LNCaP clone FGC (cell line): Measurements from ENCODE around the gene NFIC.

ENCODE experiments used
- DNase-seq: peaks from one replicate; pipeline ENCODE4 v3.0.0-alpha.2; 2011; ENCODE audit warnings: low read depth
- H3K4me3 ChIP-seq: 2 replicates; pipeline ENCODE4 v1.5.1; 2011; ENCODE audit warnings: mild to moderate bottlenecking, low read depth, low read length, control low read depth
- CTCF ChIP-seq: IDR thresholded peaks from 2 replicates; pipeline ENCODE4 v1.5.1; 2012; ENCODE audit warnings: mild to moderate bottlenecking; ENCODE audit not compliant: control insufficient read depth, insufficient read depth; ENCODE audit errors: extremely low read depth

NFIC gene

GRCh38 chr19:3509566-3509989, 143.2 kb downstream of the NFIC start:
- TF ChIP-seq CTCF: no peak

GRCh38 chr19:3510727-3511126, 144.3 kb downstream of the NFIC start:
- DNase-seq: no peak
- TF ChIP-seq CTCF: no peak
- H3K4me3 ChIP-seq: no peak overlapping the region

More at GRCh38 chr19:3509566-3509989, 143.2 kb downstream of the NFIC start:
- no peak for DNase-seq
- no peak overlapping the region for H3K4me3 ChIP-seq

- TF ChIP-seq CTCF: no peak
- no peak overlapping the region for H3K4me3 ChIP-seq
- DNase-seq: no peak
These were observed 145.3 kb downstream of the NFIC start for GRCh38 chr19:3511506-3512251.

- TF ChIP-seq CTCF: no peak
- no peak overlapping the region for H3K4me3 ChIP-seq
- no peak for DNase-seq
These were observed 146.3 kb downstream of the NFIC start for GRCh38 chr19:3512562-3513228.

- DNase-seq: no peak
- H3K4me3 ChIP-seq: no peak overlapping the region
- TF ChIP-seq CTCF: no peak
These were observed 147.1 kb downstream of the NFIC start for GRCh38 chr19:3513229-3514140.

- DNase-seq: no peak
- TF ChIP-seq CTCF: no peak
- no peak overlapping the region for H3K4me3 ChIP-seq
These were observed 148.5 kb downstream of the NFIC start for GRCh38 chr19:3514930-3515329.
